T follicular helper cell (primary cell): Measurements from ENCODE around the gene C1orf159.
A peak's percentile ranks its signal among the peaks of the same experiment; 100 is the strongest.
"Not testable (repeated sequence)": the region's sequence is repeated elsewhere in the genome, so short reads cannot be mapped to it uniquely, and the experiment has no call there.

Experiments
- DNase-seq: peaks from one replicate; pipeline ENCODE4 v3.0.0-alpha.2; 2020; ENCODE audit warnings: low read depth

Gene C1orf159

DNA sequence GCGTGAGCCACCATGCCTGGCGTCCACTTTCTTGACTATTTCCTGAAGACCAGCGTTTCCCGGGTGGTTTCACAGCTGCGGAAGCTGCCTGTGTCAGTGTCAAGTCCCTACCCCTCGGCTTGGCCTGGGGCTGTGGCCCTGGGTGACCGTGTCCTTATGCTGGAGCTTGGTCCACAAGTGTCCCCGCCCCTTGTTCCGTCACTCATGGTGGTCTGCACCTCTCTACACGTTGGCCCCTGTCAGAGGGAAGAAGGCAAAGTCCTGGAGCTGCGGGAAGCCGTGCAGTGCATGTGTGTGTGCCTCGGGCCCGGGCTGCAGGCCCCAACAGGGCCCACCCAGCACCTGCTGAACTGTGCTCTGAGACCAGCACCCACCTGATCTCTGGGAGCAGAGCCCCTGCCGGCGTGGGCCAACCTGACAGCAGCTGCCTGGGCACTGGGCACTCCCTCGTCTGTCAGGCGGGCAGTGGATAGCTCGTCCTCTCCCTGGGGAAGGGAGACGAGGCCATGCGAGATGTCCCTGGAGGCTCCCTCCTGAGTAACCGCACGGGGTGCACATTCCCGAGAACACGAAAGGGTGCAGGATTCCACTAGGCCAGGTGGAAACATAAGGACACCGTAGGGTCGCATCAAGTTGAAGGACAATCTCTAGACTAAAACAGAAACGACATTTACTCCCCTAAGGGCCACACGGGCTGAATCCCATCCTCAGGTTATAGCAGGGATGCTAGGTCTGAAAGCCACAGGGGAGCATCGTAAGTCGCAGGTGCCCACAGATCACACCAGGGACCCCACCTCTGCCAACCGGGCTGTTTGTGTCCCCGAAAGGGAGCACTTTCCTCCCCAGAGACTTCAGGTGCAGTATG, 2.4 kb upstream of the C1orf159 start:
- no peak for DNase-seq

DNA sequence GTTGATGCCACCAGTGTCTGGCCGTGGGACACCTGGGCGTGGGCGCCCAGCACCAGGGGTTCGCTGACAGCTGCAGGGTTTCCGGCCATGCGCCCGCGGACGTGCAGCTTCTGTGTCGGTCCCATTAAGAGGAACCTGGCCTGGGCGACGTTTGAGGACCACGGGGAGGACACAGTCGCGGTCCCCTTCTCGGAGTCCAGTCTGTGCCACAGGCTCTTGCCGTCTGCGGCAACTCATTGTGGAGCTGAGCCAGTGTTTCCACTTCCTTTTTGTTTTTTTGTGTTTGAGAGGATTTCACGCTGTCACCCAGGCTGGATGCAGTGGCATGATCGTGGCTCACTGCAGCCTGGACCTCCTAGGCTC, 1.6 kb upstream of the C1orf159 start:
- DNase-seq: no peak

- peak; percentile 29 for DNase-seq
These were observed 996 bp upstream of the C1orf159 start for GRCh38 chr1:1116701-1117468.

- DNase-seq: no peak
These were observed 628 bp downstream of the C1orf159 start for GRCh38 chr1:1115136-1115785.

GRCh38 chr1:1114431-1114830, 1.5 kb downstream of the C1orf159 start:
- no peak for DNase-seq

- no peak for DNase-seq
These were observed 3.5 kb downstream of the C1orf159 start for GRCh38 chr1:1112237-1112985.

DNA sequence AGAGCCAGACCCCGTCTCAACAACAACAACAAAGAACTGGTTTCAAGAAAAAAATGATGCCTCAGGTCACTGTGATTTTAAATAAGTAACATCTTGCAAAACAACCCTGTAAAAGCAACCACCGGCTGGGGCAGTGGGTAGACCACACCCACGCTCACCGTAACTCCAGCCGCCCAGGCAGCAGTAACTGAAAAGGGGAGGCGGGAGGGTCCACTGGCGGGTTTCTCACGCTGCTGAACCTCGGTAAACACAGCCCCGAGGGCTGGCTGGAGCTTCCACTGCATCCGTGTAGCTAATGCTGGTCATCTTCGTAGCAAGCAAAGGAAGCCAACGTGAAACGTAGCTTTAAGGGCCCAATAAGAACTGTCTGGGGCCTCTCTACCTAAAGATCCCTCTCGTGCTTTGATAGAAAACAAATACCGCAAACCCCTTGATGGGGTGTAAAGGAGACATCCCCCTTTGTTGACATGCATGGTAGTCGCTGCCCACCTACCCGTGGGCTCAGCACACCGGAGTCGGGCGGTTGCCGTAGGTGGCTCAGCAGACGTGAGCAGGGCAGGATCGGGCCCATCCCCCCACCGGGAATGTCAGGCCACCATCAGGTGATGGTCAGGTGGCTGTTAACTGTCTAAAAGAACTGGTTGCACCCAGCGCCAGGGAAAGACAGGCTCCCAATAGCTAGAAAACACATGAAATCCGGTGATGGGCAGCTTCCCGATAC, 4.2 kb downstream of the C1orf159 start:
- no peak for DNase-seq

DNA sequence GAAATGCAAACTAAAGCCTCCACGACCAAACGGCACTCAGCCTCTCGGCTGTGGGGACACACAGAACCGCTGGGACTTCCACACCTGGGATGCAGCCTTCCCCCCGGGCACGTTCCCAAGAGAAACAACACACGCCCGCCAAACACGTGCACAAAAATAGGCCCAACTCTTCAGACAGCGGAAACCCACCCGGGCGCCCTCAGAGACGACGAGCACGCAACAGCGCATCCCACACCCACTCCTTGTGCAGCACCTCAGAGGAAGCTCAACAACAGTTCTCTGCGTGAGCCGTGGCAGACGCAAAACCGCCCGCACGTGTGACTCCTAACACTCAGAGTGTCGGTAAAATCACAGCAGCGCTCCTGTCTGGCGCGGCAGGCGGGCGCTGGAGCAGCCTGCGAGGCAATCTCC, 5.3 kb downstream of the C1orf159 start:
- DNase-seq: no peak

GRCh38 chr1:1109743-1110142, 6.1 kb downstream of the C1orf159 start:
- no peak for DNase-seq

- no peak for DNase-seq
These were observed 9.2 kb downstream of the C1orf159 start for GRCh38 chr1:1106510-1107221.

DNA sequence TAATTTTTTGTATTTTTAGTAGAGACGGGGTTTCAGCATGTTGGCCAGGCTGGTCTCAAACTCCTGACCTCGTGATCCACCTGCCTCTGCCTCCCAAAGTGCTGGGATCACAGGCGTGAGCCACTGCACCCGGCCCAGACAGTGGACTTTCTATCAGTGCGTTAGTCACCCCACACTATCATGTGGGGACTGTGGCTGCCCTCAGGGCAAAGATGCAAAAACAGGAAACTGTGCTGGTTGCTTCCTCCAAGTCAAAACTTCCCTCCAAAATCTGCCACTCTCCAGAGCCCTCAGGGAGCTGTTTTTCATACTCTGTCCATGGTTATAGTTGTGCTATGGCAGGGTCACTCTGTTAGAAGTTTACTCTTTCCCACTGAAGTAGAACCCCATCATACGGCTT, 11.7 kb downstream of the C1orf159 start:
- DNase-seq: not testable (repeated sequence)

DNA sequence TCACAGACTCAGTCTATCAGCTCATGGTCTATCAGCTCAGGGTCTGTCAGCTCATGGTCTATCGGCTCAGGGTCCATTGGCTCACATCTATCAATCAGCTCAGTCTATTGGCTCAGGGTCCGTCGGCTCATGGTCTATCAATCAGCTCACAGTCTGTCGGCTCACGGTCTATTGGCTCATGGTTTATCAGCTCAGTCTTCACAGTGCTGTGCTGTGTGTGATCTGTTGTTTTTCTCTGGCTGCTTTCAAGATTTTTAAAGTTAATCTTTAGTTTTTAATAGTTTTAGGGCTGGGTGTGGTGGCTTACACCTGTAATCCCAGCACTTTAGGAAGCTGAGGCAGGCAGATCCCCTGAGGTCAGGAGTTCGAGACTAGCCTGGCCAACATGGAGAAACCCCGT, 14.4 kb downstream of the C1orf159 start:
- no peak for DNase-seq

GRCh38 chr1:1100296-1100695, 15.6 kb downstream of the C1orf159 start:
- DNase-seq: no peak

- no peak for DNase-seq
These were observed 16.2 kb downstream of the C1orf159 start for GRCh38 chr1:1099506-1100183.

GRCh38 chr1:1098681-1099421, 17.0 kb downstream of the C1orf159 start:
- no peak for DNase-seq

- not testable (repeated sequence) for DNase-seq
These were observed 19.8 kb downstream of the C1orf159 start for GRCh38 chr1:1096136-1096535.

- DNase-seq: no peak
These were observed 20.9 kb downstream of the C1orf159 start for GRCh38 chr1:1094981-1095380.

GRCh38 chr1:1093610-1093943, 22.3 kb downstream of the C1orf159 start:
- no peak for DNase-seq

DNA sequence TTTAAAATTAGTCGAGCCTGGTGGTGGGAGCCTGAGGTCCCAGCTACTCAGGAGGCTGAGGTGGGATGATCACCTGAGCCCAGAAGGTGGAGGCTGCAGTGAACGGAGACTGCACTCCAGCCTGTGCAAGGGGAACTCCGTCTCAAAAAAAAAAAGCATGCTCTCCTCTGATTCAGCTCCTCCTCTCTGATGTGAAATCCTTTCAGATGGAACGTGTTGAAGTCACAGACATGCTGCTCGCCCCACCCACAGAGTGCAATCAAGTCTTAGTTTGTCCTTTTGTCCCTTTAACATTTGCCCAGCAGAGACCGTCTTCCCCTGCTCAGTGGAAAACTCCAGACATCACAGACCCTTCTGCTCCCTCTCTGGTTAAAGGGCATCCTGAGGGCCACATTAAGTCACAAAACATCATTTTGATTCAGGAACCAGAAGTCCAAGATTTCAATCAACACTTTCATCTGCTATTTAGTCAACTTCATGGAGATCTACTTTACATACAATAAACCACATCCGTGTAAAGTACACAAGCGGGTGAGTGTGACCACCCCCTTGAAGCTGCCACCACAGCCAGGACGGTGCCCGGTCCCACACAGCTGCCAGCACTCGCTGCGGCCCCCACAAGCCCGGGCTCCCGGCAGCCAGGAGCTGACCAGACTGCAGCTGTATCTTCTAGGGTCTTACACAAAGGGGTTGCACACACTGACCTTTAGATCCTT, 22.8 kb downstream of the C1orf159 start:
- no peak for DNase-seq
